HG02763 (cell line): ENCODE results near the gene ZNF689.
"Not testable (repeated sequence)": the region's sequence is repeated elsewhere in the genome, so short reads cannot be mapped to it uniquely, and the experiment has no call there.

Source experiments
- ATAC-seq: cut with Tn5 transposase; IDR thresholded peaks from one replicate; pipeline ENCODE4 v1.9.1; 2021; ENCODE audit warnings: mild to moderate bottlenecking, moderate library complexity; ENCODE audit not compliant: unreplicated experiment

ZNF689 gene

DNA sequence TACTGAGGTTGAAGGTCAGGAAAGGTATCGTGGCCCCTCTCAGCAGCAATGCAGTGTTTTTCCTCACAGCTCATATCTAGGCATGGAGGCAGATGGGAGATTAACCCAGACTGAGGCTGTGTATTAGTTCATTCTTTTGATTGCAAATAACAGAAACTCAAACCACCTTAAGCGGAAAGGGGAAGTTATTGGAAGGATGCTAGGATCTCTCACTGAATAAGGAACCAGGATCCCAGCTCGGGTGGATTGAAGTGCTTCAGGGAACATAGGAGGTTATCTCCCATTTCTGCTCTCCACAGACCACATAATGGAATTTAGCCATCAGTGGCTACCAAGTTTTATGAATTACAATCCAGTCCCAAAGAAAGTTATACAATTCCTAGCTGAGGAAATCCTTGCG is 8.2 kb downstream of the ZNF689 start:
- ATAC-seq, result no peak

GRCh38 chr16:30600929-30601328 is 9.3 kb downstream of the ZNF689 start:
- no peak for ATAC-seq

DNA sequence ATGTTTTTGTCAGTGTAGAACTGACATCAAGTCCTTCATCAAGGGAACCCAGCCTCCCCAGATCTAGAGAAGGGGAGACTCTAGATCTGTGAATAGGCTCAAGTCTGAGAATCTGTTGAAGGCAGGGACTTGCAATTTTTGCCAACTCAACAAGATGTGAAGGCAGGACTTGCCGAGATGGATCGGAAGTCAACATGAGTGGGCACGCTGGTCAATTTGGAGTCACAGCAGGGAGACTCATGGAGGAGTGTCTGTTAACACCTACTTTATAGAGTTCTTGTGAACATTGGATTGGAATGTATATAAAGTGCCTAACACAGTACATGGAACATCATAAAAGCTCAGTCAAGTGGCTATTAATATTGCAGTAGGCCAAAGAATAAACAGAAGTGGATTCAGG is 10.0 kb downstream of the ZNF689 start:
- ATAC-seq, result no peak

GRCh38 chr16:30592871-30593270 is 17.3 kb downstream of the ZNF689 start:
- ATAC-seq, result no peak

GRCh38 chr16:30590869-30591268 is 19.3 kb downstream of the ZNF689 start:
- not testable (repeated sequence) for ATAC-seq

DNA sequence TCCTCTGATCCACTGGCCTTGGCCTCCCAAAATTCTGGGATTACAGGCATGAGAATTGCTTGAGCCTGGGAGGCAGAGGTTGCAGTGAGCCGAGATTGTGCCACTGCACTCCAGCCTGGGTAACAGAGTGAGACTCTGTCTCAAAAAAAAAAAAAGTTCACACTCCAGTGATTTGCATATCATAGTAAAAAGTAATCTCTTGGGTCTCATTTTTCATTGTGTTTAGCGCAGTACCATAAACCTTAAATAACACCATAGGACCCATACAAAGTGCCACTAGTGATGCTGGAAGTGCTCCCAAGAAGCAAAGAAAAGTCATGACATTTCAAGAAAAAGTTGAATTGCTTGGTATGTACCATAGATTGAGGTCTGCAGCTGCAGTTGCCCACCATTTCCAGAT is 20.6 kb downstream of the ZNF689 start:
- not testable (repeated sequence) for ATAC-seq

DNA sequence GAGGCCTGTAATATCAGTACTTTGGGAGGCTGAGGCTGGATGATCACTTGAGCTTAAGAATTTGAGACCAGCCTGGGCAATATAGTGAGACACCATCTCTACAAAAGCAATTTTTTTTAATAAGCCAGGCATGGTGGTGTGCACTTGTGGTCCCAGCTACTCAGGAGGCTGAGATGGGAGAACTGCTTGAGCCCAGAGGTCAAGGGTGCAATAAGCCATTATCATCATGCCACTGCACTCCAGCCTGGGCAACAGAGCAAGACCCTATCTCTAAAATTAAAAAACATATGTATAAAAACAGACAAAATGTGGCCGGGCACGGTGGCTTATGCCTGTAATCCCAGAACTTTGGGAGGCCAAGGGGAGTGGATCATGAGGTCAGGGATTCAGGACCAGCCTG is 21.5 kb downstream of the ZNF689 start:
- ATAC-seq, result no peak

- ATAC-seq, result peak; percentile 89
These were observed 24.6 kb downstream of the ZNF689 start, which contains the start of gene ZNF785 for GRCh38 chr16:30585400-30586191. TSS of gene ZNF785 (minus strand) at chr16:30585697. CDS start at chr16:30585611, 86 bp downstream.

DNA sequence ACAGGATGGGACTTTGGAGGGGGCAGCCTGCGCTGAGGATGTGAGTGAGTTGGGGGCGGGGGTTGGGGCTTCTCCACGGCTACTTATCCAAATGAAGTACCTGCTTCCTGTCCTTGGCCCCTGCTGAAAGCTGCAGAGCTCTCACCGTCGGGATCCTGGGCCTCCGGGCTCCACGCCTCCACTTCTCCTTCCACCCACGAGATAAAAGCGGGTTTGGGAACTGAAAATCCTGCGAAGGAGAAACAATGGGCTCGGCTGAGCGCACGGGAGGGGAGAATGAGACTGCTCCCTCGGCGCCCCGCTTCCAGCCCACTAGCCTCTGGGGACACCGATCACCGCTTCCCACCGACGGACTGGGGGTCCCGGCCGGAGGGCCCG is 25.2 kb downstream of the ZNF689 start:
- ATAC-seq, result peak; percentile 18

GRCh38 chr16:30582611-30583340 is 27.4 kb downstream of the ZNF689 start:
- ATAC-seq, result no peak

DNA sequence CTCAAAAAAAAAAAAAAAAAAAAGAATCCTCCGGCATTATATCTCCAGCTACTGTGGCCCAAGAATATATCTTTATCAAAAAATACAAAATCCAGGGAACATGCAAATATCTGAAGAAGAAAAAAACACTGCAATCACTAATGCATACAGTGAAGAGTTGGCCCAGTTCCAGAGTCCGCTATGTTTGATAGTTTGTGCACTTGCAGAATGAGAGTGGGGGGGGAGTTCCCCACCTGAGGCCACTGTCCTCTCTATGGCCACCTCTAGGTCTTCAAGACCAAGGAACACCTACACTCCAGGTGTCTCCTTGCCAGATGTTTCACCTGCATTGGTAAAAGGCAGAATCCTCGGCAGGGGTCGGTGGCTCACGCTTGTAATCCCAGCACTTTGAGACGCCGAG is 28.7 kb downstream of the ZNF689 start:
- no peak for ATAC-seq

DNA sequence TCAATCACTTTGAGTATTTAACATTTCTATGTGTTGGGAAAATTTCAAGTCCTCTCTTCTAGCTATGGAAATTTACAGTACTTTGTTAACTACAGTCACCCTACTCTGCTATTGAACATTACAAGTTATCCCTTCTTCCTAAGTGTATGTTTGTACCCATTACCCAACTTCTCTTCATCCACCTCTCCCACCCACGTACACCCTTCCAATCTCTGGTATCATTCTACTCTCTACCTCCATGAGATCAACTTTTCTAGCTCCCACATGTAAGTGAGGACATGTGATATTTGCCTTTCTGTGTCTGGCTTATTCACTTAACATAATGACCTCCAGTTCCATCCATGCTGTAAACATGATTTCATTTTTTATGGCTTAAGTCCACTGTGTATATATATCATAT is 35.5 kb downstream of the ZNF689 start:
- no peak for ATAC-seq

GRCh38 chr16:30571445-30572322 is 38.5 kb downstream of the ZNF689 start, which contains the start of gene ZNF688:
TSS of gene ZNF688 (minus strand) at chr16:30571714. CDS start at chr16:30571629, 85 bp downstream.
- ATAC-seq, result peak; percentile 72

DNA sequence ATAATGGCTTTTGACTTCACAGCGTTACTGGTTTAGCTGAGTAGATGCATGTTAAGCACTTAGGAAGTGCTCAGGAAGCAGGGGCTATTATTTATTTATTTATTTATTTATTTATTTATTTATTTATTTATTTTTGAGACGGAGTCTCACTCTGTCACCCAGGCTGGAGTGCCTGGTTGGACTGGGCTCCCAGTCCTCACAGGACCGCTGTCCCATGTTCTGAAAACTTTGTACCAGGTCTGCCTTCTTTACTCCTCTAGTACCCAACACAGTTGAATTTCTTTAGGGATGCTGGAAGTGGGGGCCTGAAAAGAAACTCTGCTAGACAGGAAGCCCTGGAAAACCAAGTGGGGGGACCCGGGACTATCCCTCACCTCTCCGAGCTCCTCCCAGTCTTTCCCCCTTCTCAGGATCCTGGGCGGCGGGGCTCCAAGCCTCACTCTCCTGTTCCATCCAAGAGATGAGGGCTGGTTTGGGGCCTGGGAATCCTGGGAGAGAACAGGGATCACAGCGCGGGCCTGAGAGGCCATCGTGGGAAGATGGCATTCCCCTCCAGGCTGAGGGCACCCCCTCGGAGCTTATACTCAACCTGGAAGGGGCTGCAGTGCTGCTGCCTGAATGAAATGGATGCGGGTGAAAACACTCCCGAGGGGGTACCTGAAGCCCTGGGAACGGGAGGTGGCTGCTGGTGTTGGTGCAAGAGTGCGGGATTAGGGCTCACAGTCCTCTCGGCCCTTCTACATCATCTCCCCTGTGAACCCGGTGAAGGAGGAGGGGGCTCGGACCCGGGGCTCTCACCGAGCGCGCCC is 39.3 kb downstream of the ZNF689 start:
- ATAC-seq, result no peak

- no peak for ATAC-seq
These were observed 40.2 kb downstream of the ZNF689 start for GRCh38 chr16:30569746-30570635.

- no peak for ATAC-seq
These were observed 40.9 kb downstream of the ZNF689 start for GRCh38 chr16:30569281-30569680.

- ATAC-seq, result no peak
These were observed 42.1 kb downstream of the ZNF689 start for GRCh38 chr16:30567991-30568638.

GRCh38 chr16:30567160-30567990 is 42.8 kb downstream of the ZNF689 start:
- no peak for ATAC-seq
